GM19397 (cell line): ENCODE data around the gene STXBP6.
"Not testable (repeated sequence)": the region's sequence is repeated elsewhere in the genome, so short reads cannot be mapped to it uniquely, and the experiment has no call there.

Source experiments
- ATAC-seq: cut with Tn5 transposase; IDR thresholded peaks from one replicate; pipeline ENCODE4 v1.9.1; 2021; ENCODE audit warnings: mild to moderate bottlenecking, moderate library complexity; ENCODE audit not compliant: unreplicated experiment

The STXBP6 gene

DNA sequence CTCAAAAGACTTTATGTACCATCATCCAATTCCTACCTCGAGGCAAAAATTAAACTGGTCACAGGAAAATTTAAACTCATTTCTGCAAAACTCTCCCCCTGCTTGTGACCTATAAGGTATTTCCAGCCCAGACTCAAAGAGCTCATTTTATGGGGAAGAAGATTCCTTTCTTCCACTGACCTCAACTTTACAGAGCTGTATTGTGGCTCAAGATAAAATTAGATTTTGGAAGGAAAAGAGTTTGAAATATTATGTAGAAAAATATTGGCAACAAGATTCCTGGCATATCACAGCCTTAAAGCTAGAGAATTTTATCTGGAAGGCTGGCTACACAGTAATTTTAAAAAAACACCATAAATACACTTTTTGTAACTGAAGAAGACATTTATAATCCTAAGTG, 91.7 kb downstream of the STXBP6 start:
- no peak for ATAC-seq

GRCh38 chr14:24957814-24958213, 92.1 kb downstream of the STXBP6 start:
- no peak for ATAC-seq

- no peak for ATAC-seq
These were observed 93.8 kb downstream of the STXBP6 start for GRCh38 chr14:24956104-24956503.

GRCh38 chr14:24954700-24955037, 95.3 kb downstream of the STXBP6 start:
- no peak for ATAC-seq

GRCh38 chr14:24954037-24954699, 95.8 kb downstream of the STXBP6 start:
- peak; percentile 83 for ATAC-seq

DNA sequence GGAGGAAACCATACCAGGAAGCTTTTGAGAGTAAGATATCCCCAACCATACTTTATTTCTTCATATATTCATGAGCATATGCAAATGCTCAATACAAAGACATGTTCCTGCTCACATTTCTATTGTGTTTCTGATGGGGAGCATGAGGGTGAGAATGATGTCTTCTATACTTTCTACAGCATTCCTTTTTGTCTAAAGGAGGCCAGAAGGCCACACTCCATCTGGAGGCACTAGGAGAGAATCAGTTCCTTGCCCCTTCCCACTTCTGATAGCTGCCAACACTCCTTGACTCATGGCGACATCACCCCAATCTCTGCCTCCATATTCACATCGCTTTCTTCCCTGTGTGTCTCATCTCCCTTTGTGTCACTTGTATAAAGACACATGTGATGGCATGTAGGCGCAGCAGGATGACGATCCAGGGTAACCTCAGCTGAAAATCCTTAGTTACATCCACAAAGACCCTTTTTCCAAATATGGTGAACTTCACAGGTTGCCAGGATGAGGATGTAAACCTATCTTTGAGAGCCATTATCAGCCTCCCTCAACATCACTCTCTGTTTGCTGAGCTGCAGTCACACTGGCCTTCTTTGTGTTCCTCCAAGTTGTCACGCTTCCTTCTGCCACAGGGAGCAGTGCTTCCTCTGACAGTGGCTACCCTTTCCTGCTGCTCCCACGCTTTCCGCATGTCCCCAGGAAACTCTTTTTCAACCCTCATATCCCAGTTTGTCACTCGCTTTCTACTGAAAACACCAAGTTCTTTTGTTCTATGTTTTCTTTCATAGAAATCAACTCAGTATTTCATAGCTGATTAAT, 96.9 kb downstream of the STXBP6 start:
- ATAC-seq = no peak

- ATAC-seq = no peak
These were observed 101.6 kb downstream of the STXBP6 start for GRCh38 chr14:24948261-24948847.

GRCh38 chr14:24947131-24947530, 102.8 kb downstream of the STXBP6 start:
- no peak for ATAC-seq

DNA sequence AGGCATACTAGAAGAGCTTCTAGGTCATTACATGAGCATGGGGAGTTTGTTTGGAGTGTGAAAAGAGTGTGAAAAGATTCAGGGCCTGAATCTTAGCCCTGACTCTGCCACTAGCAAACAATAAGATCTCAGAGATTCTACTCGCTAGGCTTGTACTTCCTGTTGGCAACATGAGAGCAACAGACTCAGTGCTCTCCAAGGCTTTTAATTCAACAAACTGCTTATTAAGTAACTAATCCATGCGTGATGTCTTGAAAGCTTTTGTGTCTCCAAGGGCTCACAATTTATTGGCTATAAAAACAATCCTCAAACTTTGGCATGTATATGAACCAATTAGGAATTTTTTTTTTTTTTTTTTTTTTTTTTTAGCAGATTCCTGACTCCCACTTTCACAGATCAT, 105.1 kb downstream of the STXBP6 start:
- ATAC-seq = no peak

DNA sequence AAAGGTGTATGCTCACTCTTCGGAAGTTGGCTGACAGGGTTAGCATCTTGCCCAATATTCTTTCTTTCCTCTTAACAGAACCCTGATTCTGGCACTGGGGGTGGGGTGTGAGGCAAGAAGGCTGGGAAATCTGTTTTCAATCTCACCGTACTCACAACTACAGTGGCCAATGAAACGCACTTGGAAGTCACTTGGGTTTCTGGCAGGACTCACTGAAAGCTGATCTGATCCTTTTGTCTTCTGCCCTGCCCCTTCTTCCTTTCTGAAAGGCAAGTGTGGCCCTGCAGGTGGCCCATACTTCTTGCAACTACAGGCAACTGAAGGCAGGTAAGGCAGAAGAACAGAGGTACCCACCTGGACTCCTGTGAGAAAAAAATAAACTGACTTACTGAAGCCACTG, 106.9 kb downstream of the STXBP6 start:
- no peak for ATAC-seq

DNA sequence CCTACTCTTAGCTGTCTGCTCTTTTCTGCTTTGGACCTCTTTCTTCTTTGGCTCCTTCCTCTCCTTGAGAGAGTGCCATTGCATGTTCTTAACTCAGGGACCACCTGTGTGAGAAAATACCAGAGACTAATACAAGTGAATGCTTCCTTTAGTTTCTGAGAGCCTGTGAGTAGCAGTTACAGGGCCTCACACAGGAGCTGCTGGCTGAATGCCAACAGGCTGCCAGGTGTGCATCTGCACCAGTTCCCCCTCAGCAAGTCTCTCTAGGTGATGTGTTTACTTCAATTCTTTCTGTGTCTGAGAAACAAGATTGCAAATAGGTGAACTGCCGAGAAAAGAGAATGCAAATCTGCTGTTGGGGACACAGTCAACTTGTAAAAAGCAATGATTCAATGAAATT, 108.2 kb downstream of the STXBP6 start:
- peak; percentile 84 for ATAC-seq

- no peak for ATAC-seq
These were observed 109.6 kb downstream of the STXBP6 start for GRCh38 chr14:24940213-24940783.

DNA sequence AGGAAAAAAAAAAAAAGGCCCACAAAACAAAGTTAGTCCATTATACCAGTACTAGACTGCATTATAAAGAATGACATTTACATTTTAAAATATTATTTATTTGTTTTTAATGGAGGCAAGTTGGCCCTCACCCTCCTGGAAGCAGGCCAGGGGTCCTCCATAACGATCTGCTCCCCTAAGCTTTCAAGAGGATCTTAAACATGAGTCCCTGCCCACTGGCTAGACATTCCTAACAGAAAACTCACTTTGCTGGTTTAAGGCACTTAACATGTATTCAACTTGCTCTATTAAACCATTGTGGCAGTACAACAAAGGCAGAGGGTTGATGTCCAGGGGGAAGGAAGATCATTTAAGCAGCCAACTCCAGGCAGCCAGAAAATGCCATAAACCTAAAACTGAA, 111.4 kb downstream of the STXBP6 start:
- no peak for ATAC-seq

DNA sequence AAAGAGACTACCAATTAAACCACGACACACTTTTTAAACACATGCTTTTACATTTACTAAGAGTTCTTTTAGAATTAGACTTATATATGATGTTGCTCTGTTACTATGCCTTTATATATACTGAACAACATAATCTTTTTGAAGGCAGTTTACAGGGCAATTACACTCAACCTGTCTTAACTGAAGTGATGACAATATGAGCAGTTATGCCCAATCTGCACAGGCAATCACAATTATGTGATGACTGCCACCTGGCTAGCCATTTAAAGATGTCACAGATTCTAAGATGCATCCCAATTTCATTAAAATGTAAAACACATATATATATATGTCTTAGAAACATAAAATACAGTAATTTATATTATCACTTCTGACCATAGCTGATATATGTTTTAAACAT, 112.6 kb downstream of the STXBP6 start:
- no peak for ATAC-seq

- ATAC-seq = not testable (repeated sequence)
These were observed 113.2 kb downstream of the STXBP6 start for GRCh38 chr14:24936773-24937172.

DNA sequence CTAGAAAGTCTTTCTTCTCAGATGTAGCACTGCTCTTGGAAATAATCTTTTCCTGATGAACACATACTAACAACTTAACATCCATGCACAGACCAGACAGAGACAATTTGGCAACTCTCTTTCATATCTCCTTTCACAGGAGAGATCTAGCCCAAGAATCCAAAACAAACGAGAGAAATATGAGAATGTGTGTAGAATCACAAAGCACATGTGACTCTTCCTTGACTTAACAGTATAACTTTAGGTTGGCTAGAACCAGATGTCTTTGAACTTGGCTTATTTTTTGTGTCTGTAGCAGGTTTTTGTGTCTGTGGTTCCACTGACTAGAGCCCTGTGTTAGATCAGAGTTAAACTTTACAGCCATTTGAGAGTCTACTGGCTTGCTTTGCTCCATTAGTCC, 114.2 kb downstream of the STXBP6 start:
- ATAC-seq = no peak

- ATAC-seq = no peak
These were observed 121.5 kb downstream of the STXBP6 start for GRCh38 chr14:24928386-24928900.

GRCh38 chr14:24927809-24928208, 122.1 kb downstream of the STXBP6 start:
- no peak for ATAC-seq

- ATAC-seq = no peak
These were observed 124.1 kb downstream of the STXBP6 start for GRCh38 chr14:24925771-24926374.

GRCh38 chr14:24924544-24924943, 125.4 kb downstream of the STXBP6 start:
- ATAC-seq = peak; percentile 58

DNA sequence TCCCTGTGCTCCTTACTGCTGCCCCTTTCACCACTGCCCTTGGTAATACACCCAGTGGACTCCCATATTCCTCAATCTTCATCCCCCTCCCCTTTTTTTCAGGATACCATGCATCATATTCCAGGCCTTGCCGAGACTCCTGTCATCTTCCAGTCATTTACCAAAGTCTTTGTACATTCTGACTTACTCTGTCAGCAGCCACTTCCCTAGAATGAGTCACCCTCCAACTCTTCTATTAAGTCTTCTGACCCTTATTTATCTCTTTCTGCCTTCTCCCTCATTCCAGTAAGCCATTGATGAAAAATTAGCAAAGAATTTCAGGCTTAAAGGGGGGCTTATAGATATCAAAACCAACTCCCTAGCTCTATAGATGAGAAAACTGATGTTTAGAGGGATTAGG, 128.0 kb downstream of the STXBP6 start:
- no peak for ATAC-seq
